OCI-M2 (cell line): ENCODE measurements around the gene THSD4.

Source experiments
- DNase-seq: peaks from one replicate; lab custom pipeline; 2025; ENCODE audit not compliant: unreplicated experiment; lab: John Stamatoyannopoulos, UW

The THSD4 gene

DNA sequence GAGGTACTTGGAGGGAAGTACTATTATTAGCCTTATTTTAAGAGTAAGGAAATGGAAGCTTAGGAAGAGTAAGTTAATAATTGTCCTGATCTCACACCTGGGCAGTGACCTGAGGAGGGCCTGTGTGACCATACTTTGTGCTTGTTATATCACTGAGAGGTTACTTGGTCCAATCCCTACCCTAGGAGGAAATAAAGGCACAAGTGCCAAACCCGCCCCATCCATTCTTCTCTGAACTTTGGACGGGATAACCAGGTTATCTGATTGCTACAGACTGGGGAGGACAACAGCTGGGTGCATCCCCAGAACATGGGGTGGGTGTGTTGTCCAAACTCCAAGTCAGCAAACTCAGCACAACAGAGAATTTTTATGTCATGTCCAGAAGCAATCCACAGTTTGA, 617.4 kb downstream of the THSD4 start:
- no peak for DNase-seq

DNA sequence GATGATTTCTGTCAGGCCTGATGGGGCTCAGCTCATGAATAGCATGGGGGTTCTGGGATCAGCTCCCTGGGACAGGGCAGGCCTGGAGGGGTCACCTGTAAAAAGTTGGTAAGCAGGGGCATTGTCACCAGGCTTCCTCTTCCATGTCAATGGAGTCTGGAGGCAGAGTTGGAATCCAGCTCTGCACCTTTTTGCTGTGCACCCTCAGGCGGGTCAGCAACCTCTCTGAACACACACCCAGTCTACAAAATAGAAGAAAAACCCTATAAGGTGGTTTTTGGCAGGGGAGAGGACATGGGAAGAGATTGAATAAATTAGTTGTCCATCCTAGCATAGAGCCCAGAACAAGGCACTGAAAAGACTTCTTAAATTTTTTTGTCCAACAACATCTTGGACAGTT, 617.9 kb downstream of the THSD4 start:
- DNase-seq = no peak

DNA sequence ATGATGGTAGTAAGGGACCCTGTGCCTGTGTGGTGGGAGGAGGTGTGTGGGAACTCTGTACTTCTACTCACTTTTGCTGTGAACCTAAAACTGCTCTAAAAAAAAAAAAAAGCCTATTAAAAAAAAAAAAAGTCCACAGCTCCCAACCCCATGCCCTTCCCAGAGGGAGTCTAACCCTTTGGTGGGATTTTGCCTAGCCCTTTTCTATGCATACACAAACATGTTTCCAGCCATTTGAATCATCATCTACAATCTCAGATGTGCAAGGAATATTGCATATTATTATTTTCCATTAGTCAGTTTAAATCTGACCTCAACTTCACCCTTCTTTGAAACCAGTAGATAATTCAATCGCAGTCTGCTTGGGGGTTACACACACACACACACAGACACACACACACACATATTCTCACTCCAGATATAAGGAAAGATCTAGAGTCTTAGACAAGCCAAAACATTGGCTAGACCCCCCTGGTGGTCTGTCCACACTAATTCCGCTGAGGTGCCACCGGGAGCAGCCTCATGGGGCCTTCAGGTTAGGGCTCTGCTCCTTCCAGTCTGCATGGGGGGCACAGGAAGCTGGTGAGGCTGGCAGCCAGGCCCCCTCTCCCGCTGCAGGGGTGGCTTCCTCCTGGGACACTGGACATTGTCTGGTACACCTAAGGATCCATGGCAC, 619.6 kb downstream of the THSD4 start:
- DNase-seq = no peak

DNA sequence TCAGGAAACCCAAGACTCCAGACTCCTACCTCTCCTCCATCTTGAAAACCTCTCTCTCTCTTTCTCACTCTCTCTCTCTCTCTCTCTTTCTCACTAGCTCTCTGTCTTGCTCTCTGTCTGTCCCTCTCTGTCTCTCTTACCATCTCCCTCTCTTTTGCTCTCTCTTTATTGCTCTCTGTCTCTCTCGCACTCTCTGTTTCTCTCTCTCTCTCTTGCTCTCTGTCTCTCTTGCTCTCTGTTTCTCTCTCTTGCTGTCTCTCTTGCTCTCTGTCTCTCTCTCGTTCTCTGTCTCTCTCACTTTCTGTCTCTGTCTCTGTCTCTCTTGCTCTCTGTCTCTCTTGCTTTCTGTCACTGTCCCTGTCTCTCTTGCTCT, 620.1 kb downstream of the THSD4 start:
- DNase-seq = no peak

DNA sequence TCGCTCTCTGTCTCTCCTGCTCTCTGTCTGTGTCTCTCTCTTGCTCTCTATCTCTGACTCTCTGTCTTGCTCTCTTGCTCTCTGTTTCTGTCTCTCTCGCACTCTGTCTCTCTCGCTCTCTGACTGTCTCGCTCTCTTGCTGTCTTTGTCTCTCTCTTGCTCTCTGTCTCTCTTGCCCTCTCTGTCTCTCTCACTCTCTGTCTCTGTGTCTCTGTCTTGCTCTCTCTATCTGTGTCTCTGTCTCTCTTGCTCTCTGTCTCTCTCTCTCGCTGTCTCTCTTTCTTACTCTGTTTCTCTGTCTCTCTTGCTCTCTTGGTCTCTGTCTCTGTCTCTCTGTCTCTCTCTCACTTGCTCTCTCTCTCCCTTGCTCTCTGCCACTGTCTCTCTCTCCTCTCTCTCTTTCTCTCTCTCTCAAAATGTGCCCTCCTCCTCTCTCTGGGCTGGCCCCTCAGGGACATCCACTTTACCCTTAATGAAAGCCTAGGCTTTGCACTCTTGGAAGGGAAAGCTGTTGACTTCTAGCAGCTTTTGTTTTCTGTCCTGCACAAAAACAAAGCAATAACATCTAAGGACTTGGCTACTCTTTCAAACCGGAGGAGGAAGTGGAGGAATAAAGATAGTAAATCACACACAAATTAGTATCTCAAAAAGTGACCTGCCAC, 621.1 kb downstream of the THSD4 start:
- DNase-seq = no peak

DNA sequence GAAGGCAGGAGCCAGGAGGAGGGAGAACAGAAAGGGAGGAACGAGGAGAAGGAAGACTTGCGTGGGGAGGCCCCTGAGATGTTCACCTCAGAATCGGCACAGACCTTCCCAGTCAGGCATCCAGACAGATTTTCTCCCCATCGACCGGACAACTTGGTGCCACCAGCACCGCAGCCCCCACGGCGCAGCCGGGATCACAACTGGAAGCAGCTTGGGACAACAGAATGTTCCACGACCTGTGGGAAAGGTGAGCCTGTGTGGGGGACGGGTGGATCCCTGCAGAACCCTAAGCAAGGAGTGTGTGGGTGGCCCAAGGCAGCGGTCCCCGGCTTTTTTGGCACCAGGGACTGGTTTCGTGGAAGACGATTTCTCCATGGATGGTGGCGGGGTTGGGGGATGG, 622.5 kb downstream of the THSD4 start:
- DNase-seq = no peak

DNA sequence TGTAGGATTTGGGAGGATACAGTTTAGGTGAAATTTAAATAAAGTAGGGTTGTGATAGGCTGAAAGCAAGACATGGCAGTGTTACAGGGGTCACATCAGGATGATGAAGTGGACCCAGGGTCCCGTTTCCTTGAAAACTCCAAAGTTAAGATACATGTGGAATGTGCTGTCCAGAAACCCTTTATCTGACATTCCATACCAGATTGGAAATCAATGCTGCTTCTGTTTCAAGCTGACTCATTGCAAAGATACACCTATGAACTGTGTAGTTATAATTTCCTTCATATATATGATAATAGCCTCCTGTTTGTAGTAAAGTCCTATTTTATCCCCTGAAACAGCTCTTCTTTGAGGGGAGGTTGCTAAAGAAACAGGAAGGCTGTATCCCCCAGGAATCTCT, 624.1 kb downstream of the THSD4 start:
- DNase-seq = no peak

DNA sequence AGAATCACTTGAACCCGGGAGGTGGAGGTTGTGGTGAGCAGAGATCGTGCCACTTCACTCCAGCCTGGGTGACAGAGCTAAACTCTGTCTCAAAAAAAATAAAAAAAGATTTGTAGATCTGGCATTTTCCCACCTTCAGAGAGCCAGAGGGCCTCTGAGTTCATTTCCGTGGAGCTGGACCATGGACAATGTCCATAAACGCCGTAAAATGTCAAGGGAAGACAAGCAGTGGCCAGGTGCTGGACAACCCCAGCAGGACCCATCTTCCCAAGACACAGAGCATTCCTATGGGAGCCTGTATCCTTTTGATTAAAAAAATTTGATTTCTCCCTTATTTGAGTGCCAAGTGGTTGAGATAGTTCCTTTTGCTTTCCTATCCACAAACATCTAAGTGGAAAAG, 627.7 kb downstream of the THSD4 start:
- no peak for DNase-seq

DNA sequence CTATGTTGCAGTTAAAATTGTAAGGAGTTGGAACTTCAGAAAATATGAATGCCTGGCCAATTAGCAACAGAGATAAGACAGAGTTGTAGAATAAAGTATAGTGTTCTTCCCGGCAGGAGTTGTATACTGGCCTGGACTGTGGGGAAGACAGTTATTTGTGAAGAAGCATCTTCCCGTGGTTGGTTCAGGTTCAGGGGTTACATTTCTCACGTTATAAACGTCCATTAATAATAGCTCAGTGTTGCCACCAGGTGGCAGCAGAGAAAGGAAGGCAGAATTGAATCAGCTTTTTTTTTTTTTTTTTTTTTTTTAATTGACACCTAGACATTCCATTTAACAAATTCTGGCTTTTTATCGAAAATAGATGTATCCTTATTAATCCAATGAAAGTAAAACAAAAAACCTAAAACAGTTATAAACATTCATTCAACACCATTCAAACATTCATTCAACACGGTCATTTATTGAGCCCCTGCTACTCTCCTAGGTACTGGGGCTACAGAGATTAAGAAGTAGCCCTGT, 628.7 kb downstream of the THSD4 start:
- no peak for DNase-seq

DNA sequence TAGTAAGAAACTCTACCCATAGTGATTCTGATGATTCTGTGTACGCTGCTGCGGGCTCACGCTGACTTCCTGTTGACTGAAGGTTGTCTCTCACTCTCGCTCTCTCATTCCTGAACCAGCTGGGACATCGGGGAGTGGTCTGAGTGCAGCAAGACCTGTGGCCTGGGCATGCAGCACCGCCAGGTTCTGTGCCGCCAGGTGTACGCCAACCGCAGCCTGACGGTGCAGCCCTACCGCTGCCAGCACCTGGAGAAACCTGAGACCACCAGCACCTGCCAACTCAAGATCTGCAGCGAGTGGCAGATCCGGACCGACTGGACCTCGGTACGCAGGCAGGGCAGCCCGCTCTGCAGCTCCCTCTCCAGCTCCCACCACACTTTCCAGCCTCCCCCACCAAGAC, 631.4 kb downstream of the THSD4 start:
- no peak for DNase-seq

DNA sequence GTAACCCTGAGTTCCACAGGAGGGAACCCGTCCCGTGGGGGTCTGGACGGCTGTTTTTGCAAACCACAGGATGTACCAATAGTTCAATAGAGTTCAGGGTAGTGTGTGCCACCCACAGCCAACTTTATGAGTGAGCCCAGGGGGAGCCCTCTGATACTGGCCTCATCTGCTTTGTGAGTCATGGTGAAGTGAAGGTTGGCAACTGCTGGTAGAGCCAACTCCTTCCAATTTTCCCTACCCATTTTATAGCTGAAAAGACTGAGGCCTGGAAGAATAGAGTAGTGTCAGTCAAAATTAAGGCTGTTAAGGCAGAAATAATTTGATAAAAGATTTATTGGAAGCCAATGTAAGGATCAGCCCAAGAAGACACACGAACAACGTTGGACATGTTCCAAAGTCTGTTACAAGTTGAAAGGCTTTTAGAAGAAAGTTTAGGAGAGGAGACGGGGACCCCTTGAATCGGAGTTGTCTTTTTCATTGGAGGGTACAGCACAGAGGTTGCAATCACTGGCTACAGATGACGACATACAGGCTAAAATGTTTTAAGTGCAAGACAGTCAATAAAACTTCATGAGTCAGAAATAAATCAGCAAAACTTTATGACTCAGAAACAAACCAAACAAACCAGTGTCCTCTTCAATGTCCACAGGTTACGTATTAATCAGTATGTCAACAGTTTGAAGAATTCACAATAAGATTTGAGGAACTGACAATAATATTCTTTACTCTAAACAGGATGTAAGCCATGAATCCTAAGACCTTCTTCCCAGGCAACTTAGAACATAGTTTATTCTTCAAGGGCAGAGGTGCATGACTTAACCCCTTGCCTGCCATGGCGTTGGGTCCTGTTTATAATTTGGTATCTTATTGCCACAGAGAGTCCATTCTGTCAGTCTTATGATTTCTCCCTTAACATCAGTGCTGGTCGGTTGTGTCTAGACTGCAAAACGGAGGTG, 632.1 kb downstream of the THSD4 start:
- no peak for DNase-seq

DNA sequence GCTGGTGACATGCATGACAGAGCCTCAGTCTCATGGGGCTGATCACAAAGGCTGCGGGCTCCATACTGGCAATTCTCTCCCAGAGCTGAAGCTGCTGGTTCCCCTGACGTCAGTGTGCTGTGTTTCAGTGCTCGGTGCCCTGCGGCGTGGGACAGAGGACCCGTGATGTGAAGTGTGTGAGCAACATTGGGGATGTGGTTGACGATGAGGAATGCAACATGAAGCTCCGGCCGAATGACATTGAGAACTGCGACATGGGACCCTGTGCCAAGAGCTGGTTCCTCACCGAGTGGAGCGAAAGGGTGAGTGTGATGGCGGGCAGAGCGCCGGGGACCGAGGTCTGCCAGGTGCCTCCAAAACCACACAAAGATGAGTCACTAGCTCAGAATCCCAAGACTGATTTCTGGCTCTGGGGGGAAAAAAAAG, 633.0 kb downstream of the THSD4 start:
- no peak for DNase-seq

DNA sequence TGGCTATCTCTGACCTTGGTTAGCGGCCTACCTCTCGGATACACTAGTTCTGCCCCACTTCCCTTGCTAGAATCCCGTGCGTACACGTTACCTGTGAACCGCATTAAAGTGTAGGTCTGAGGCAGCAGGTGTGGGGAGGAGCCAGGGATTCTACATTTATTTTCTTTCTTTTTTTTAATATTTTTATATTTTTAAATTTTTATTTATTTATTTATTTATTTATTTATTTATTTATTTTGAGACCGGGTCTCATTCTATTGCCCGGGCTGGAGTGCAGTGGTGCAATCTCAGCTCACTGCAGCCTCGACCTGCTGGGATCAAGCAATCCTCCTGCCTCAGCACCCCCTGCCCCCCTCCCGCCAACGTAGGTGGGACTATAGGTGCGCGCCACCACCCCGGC, 634.2 kb downstream of the THSD4 start:
- no peak for DNase-seq

DNA sequence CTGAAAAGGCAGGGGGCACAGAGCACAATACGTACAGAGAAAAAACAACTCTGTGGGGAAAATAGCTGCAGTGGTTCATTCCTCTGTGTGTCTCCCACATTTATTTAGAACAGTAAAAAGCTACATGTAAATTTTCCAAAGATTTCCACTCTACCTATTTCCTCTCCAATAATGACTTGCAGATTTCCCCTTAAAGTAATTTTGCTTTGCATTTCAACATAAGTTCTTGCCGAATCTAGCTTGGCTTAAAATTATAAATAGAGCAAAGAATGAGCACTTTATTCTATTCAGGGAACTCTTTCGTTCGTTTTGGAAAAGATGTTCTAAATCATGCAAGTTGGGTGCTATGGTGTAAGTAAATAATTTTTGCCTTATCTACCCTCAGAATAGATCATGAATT, 636.9 kb downstream of the THSD4 start:
- no peak for DNase-seq

DNA sequence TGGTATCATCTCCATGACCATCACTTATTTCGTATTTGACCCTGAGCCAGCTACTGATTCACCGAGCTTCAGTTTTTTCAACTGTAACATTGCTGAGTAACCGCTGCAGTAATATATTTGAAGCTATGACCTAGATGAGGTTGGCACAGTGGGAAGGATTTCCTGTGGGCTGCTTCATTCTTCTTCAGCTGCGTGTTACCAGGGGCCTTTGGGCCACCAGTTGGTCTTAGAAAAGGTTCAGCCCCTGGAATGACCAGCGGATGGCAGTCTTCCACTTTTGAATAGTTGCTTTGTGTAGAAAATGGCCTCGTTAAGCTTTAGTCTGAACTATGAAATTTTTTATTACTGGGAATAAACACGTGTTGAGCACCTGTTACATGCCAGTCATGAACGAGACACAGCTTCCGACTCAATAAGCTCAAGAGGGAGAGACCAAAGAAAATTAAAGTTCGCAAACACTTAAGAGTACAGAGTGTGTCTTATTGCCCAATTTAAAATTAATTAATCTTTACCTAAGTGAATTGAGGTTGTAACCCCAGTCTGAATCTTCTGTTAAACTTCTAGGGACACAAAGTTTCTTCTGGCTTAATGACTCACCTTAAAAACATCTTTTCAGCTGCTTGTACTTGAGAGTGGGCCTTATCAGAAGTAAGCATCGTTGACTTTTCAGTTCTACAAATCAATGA, 637.5 kb downstream of the THSD4 start:
- DNase-seq = no peak

DNA sequence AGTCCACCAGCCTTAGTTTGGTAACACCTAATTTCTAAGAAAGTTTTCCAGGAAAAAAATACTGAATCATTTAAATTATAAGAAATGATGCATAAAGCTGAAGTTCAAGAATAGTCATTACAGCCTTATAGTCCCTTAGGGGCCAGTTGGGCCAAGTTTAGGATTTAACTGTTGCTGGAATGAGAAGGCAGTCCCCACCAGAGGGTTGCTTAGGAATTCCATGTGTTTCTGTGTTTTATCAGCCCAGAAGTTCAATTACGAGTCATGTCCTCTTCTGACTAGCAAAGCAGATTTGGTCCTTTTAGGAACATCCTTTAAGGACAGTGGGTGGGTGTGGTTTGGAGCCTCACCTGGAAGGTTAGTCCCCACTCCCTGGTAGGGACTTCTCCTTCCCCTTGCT, 638.1 kb downstream of the THSD4 start:
- DNase-seq = no peak

DNA sequence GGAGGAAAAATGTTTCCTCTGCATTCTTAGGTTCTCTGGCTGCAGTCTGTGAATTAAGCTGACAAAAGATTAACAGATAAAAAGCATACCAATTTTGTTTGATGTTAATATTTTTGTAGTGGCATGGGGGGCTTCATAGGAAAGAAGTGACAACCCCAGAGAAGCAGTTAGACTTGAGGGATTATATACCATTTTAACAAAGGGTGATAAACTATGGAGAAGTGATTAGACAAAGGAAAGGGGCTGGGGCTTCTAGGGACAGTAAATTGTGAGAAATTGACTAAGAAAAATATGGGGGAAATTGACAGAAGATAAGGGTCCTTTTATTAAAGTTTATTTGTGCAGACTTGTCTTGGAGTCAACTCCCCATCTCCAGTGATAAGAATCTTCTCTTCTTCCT, 639.4 kb downstream of the THSD4 start:
- DNase-seq = no peak

DNA sequence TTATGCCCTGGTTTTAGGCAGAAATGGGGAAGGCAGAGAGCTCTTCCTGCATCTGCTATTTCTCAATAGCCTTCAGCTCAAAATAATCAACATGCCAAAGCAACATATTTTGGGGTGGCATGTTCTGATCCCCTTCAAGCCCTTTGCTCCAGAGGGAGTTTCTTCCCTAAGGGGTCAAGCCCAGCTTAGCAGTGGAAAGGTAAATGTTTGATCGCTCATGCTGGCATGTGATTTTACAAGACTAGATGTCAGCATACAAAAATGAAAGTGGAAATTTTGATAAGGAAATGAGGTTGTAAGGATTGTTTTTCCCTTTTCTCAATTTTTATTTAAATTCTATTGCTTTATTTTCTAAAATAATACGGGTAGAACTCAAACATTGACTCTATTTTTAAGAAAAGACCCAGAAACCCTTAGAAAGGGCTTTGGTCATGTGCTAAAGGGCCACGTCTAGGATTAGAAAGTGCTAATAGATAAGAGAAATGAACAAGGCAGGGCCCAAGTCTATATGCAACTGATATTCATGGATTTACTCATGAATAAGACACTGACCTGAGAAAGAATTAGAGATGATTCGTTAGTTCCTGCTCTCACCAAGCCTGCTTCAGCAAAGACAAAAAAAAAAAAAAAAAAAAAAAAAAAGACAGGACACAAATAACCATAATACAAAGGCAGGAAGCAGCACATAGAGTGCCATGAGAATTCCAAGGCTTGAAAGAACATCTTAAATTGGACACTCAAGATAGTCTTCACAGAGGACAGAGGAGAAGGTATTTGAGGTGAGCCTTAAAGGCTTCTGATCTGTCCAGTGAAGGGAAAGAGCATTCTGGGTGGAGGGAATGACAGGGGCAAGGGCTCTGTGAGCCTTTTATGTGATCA, 640.1 kb downstream of the THSD4 start:
- DNase-seq = no peak

DNA sequence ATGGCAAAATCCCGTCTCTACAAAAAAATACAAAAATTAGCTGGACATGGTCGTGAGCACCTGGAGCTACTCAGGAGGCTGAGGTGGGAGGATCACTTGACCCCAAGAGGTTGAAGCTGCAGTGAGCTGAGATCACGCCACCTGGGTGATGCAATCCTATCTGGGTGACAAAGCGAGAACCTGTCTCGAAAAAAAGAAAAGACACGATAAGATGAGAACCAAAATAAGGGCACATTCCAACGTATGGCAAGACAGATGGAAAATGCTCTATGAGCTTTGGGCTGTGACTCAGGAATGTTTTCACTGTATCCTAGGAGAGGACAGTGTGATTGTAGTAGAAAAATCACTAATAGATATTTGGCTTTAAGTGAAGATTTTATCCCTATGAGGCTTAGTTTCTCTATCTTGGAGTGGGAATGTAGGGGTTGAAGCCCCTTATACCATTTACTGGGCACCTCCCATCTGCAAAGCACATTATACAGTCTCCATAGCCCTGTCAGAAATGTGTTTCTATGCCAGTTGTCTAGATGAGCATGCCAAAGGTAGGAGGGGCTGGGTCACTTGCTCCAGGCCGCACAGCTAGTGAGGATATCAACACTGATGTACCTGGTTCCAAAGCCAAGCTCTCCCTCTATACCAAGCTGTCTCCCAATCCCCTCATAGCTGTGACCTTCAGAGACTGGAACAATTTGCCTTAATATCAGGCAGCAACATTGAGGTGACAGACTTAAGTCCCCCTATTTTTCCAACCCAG, 641.5 kb downstream of the THSD4 start:
- DNase-seq = no peak
